Testis (tissue), 3 donors: ENCODE results near the gene SNAPC5. TPM values are rescaled to one million over a fixed set of nuclear protein-coding genes. Genes with fewer than 3 reads are reported as not detected.

Source experiments
- DNase-seq: peaks from one replicate; pipeline ENCODE4 v3.0.0-alpha.2; 2019
- H3K27ac ChIP-seq, 2 donors: fragments of 200-600 bp; sonication (generic); one replicate each; pipeline ENCODE4 v1.5.1; 2019
- H3K27me3 ChIP-seq: fragments of 200-600 bp; sonication (generic); one replicate; pipeline ENCODE4 v1.5.1; 2019
- H3K36me3 ChIP-seq: fragments of 200-600 bp; sonication (generic); one replicate; pipeline ENCODE4 v1.5.1; 2017; ENCODE audit warnings: low read depth; ENCODE audit errors: missing control alignments
- H3K4me1 ChIP-seq: fragments of 200-600 bp; sonication (generic); one replicate; pipeline ENCODE4 v1.5.1; 2019
- H3K4me3 ChIP-seq, 2 donors: fragments of 200-600 bp; sonication (generic); one replicate each; pipeline ENCODE4 v1.5.1; 2017 to 2019
- H3K9me3 ChIP-seq: fragments of 200-600 bp; sonication (generic); one replicate; pipeline ENCODE4 v1.5.1; 2017
- CTCF ChIP-seq, 3 experiments: fragments of 450-650 bp in 2 of 3; fragments of 200-600 bp in 1 of 3; sonication (generic) in 1 of 3; IDR thresholded peaks; one replicate each; pipeline ENCODE4 v1.5.1; 2016 to 2019; ENCODE audit warnings: antibody characterized with exemption in 3 of 3, mild to moderate bottlenecking in 2 of 3, moderate library complexity in 1 of 3
- POLR2A ChIP-seq: fragments of 450-650 bp; IDR thresholded peaks from one replicate; pipeline ENCODE4 v1.6.1; 2017; ENCODE audit warnings: antibody characterized with exemption, mild to moderate bottlenecking, moderate library complexity
- WGBS, 2 donors: methylation state at CpG; one replicate each; pipeline ENCODE4 v1.1.5; 2018; 5-methylcytosine and 5-hydroxymethylcytosine counted together
- intact Hi-C: fragments of 100-400 bp; cut with DNase I; formaldehyde crosslinking; loops from one replicate; pipeline ENCODE4 v1.15.1; 2023; ENCODE audit warnings: low total_unique reads
- polyA plus RNA-seq: library from polyadenylated mRNA; stranded (reverse); fragments of 350-450 nt; fragmentation: Illumina TruSeq; extraction: RNeasy Lipid Tissue Mini Kit (QIAGEN cat#74804); gene quantifications from one replicate; pipeline ENCODE4 v1.2.3, GENCODE V29; 2014; ENCODE audit warnings: low read depth, low replicate concordance; ENCODE audit not compliant: insufficient read depth
- total RNA-seq, 2 donors: library from RNA; depleted of rRNA; stranded (reverse); fragments of >200 nt; gene quantifications; one replicate each; pipeline ENCODE4 v1.2.3, GENCODE V29; 2016

SNAPC5 gene
- total and polyA plus RNA-seq, 3 donors from 2014 or later: 30.7 to 73.9 (median 45.4) TPM

- no peaks in the 10 kb centered on the region for H3K36me3 ChIP-seq
- DNase-seq: no peak
- H3K27ac ChIP-seq: no peak overlapping the region
- no peaks in the 10 kb centered on the region for H3K9me3 ChIP-seq
- peaks cover 4% of the 10 kb centered on the region for H3K4me1 ChIP-seq
- H3K27me3 ChIP-seq: no peaks in the 10 kb centered on the region
- no peak overlapping the region for H3K4me3 ChIP-seq
- intact Hi-C loops: no loop called here
- TF ChIP-seq CTCF (IDR thresholded peaks at IDR 0.05) (no peak), POLR2A (no peak)
- 93 to 96% methylated on average over 3 of the region's 3 CpGs for WGBS, 2 donors
These were observed 5.7 kb downstream of the SNAPC5 start for GRCh38 chr15:66491846-66492245.

- WGBS, 2 donors: 74 to 76% methylated on average over 6 of the region's 6 CpGs
- DNase-seq: no peak
- no peaks in the 10 kb centered on the region for H3K36me3 ChIP-seq
- no peaks in the 10 kb centered on the region for H3K27me3 ChIP-seq
- H3K4me1 ChIP-seq: no peaks in the 10 kb centered on the region
- TF ChIP-seq CTCF (IDR thresholded peaks at IDR 0.05) (no peak), POLR2A (no peak)
- no peak overlapping the region for H3K4me3 ChIP-seq
- no peak overlapping the region for H3K27ac ChIP-seq
- no peaks in the 10 kb centered on the region for H3K9me3 ChIP-seq
- intact Hi-C loops: no loop called here
These were observed 8.3 kb downstream of the SNAPC5 start for GRCh38 chr15:66489179-66489791.

- WGBS, 2 donors: 94 to 96% methylated on average over 5 of the region's 5 CpGs
- H3K4me3 ChIP-seq: no peak overlapping the region
- no peaks in the 10 kb centered on the region for H3K9me3 ChIP-seq
- H3K27ac ChIP-seq: no peak overlapping the region
- no peaks in the 10 kb centered on the region for H3K36me3 ChIP-seq
- no peaks in the 10 kb centered on the region for H3K4me1 ChIP-seq
- DNase-seq: no peak
- no peaks in the 10 kb centered on the region for H3K27me3 ChIP-seq
- TF ChIP-seq CTCF (IDR thresholded peaks at IDR 0.05) (no peak), POLR2A (no peak)
- intact Hi-C loops: no loop called here
These were observed 9.0 kb downstream of the SNAPC5 start for GRCh38 chr15:66488525-66488924.

- Histone ChIP-seq H3K9me3 (no peaks in the 10 kb centered on the region), H3K4me3 (no peak overlapping the region), H3K27me3 (no peaks in the 10 kb centered on the region), H3K4me1 (no peaks in the 10 kb centered on the region), H3K36me3 (no peaks in the 10 kb centered on the region), H3K27ac (no peak overlapping the region)
- intact Hi-C loops: no loop called here
- WGBS, 2 donors: 91 to 97% methylated on average over 3 of the region's 3 CpGs
- no peak for TF ChIP-seq CTCF (IDR thresholded peaks at IDR 0.05)
- TF ChIP-seq POLR2A: no peak
- no peak for DNase-seq
These were observed 10.7 kb downstream of the SNAPC5 start for GRCh38 chr15:66486887-66487286.

- TF ChIP-seq POLR2A: no peak
- TF ChIP-seq CTCF (IDR thresholded peaks at IDR 0.05): no peak
- no peaks in the 10 kb centered on the region for H3K36me3 ChIP-seq
- no peaks in the 10 kb centered on the region for H3K9me3 ChIP-seq
- WGBS, 2 donors: 93 to 94% methylated on average over 5 of the region's 5 CpGs
- H3K27ac ChIP-seq: no peak overlapping the region
- H3K27me3 ChIP-seq: no peaks in the 10 kb centered on the region
- no peak overlapping the region for H3K4me3 ChIP-seq
- DNase-seq: no peak
- intact Hi-C loops: no loop called here
- H3K4me1 ChIP-seq: no peaks in the 10 kb centered on the region
These were observed 12.9 kb downstream of the SNAPC5 start for GRCh38 chr15:66484539-66485112.
